ENCODE results near the gene TFR2.

Gene TFR2

DNA sequence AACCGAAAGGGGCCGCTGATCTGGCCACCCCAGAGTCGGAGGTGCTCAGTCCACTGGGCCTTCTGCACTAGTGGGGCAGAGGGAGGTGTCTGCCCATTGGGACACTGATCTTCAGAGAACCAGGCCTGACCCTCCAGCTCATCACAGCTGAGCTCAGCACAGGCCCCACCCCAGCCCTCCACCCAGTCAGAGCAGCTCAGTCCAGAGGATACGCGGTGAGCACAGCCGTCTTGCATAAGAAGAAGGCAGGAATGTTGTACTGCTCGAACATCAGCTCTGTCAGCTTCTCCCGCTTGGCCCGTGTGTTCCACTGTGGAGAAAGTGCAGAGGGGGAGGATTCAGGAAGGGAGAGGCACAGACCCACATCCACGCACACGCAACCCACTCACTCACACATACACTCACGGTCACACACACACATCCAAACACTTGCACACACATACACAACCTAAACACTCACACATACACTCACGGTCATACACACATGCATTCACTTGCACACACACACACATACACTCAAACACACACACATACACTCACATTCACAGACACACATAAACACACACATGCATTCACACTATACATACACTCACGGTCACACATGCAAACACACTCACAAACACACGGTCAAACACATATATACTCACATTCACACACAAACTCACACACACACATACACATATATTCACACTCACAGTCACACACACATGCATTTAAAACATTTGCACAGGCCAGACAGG is 8.6 kb upstream of the TFR2 start:
- no peak for DNase-seq

- no peak for DNase-seq
These were observed 1.2 kb upstream of the TFR2 start for GRCh38 chr7:100642534-100642907.

DNA sequence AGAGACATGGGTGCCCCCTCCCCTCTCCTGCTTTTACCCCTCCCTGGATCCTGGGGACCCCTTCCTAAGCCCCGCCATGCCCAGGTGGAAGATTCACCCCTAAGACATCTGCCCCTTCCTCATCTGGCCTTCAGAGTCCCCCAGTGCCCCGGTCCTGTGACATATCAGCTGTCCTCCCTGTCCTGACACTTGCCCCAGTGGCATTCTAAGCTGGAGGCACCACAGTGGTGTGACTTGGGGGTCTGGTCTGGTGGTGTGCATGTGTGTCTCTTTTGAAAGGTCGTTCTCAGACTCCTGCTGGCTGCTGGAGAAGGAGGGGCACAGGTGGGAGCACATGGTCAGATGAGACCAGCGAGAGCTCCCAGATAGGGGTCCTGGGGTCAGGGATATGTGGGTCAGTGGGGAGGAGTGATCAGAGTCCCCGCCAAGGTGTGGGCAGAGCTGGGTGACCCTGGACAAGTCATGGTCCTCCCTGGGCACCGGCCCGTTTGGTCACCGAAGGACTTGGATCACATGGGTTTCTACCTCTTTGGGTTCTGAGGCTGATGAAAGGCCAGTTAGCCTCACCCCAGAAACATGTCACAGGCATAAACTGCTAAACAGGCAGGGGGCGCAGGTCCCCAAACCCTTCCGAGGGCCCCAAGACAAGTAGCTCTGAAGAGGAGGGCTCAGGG is 645 bp upstream of the TFR2 start:
- DNase-seq = no peak

DNA sequence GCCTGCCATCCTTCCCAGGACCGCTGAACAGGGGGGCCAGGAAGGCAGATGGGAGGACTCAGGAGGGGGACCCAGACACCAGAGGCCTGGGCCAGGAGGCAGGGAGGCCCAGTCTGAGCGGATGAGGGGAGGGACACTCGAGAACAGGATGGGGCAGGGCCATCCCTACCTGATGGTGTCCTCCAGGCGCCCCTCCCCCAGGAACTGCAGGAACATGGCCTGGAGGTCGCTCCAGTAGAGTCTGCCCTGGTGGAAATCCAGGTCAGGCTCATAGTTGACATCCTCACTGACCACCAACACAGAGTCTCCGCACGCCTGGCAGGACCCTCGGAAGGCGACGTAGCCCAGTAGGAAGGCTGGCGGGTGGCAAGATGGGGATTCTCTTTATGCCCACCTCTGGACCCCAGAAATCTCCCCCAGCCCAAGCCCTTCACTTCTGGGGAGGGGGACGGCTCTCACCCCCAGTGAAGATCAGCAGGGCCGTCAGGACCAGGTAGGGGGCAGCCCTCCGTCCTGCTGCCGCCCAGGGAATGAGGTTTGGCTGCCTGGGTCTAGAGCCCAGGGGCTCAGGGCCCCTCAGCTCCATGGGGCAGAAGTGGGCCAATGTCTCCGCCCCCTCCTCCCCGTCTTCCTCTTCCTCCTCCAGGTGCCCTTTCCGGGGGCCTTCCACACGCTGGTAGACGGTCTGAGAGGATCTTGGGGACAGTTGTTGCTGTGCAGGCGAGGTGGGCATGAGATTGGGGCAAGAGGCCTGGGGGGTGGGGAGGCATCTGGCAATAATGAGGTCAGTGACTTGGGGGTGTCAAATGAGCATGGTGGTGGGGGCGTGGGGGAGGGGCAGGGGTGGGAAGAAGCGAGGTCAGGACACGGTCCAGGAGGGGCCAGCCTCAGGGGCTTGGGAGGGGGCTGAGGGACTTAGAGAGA is 573 bp downstream of the TFR2 start:
- no peak for DNase-seq

- DNase-seq = no peak
These were observed 1.3 kb downstream of the TFR2 start for GRCh38 chr7:100639995-100640516.

- DNase-seq = no peak
These were observed 8.2 kb downstream of the TFR2 start for GRCh38 chr7:100632951-100633717.

GRCh38 chr7:100630066-100630465 is 11.3 kb downstream of the TFR2 start:
- DNase-seq = no peak

- no peak for DNase-seq
These were observed 12.1 kb downstream of the TFR2 start for GRCh38 chr7:100629117-100629716.

GRCh38 chr7:100627238-100627549 is 14.2 kb downstream of the TFR2 start:
- DNase-seq = no peak

DNA sequence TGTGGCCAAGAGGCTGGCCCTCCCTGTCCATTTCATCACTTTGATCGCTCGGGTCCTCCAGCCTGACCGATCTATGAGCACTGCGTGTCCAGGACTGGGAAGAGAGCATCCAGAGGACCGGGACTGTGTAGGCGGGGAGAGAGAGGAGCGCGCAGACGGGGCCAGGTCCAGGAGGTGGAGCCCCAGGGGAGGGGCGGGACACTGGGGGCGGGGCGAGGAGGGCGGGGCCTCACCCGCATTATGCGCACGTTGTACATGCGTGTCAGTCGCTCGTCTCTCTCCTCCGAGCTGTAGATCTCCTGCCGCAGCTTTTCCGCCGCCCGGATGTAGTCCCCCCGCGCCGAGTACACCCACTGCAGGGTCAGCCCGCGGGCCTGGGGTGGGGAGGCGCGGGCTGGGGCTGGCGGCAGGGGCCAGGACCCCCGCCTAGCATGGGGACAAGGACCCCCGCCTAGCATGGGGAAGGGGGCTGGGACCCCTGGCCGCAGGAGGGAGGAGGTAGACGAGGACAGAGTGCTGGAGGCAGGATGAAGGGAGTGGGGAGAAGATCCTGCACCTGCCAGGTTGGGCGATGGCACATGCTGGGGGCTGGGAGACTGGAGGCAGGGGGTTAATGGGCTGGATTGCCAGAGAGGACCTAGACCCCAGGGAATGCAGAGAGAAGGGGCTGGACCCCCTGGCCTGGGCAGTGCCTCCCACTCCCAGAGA is 14.7 kb downstream of the TFR2 start:
- peak; percentile 22 for DNase-seq

DNA sequence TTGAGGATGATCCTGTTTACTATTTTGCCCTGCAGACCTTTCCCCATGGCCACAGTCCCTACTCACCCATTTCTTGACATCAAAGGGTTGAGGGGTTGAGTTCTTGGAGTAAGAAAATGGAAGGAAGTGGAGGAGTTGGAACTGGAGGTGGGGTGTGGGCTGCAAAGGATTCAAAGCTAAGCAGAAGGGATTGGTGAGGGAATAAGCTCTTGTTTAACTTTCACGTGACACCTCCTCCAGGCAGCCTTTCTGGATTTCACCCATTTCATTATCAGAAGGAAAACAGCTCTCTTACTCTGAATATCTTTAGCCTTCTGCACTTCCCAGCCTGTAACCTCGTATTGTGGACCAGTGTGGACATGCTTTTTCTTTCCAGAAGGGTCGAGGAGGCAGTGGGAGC is 15.3 kb downstream of the TFR2 start:
- DNase-seq = no peak

- no peak for DNase-seq
These were observed 17.2 kb downstream of the TFR2 start for GRCh38 chr7:100623951-100624824.

GRCh38 chr7:100621554-100621953 is 19.8 kb downstream of the TFR2 start:
- DNase-seq = no peak

- DNase-seq = no peak
These were observed 20.5 kb downstream of the TFR2 start for GRCh38 chr7:100620804-100621203.

- DNase-seq = no peak
These were observed 21.1 kb downstream of the TFR2 start for GRCh38 chr7:100620239-100620638.

DNA sequence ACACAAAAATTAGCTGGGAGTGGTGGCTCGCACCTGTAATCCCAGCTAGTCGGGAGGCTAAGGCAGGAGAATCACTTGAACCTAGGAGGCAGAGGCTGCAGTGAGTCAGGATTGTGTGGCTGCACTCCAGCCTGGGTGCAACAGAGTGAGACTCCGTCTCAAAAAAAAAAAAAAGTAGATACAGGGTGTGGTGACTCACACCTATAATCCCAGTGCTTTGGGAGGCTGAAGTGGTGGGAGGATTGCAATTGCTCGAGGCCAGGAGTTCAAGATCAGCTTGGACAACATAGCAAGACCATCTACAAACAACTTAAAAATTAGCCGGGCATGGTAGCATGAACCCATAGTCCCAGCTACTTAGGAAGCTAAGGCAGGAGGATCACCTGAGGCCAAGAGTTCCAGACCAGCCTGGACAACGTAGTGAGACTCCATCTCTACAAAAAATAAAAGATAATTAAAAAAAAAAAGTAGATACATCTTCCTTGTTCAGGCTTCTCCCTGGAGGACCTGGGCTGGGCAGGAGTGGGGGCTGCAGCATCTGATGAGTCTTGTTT is 27.0 kb downstream of the TFR2 start:
- no peak for DNase-seq

DNA sequence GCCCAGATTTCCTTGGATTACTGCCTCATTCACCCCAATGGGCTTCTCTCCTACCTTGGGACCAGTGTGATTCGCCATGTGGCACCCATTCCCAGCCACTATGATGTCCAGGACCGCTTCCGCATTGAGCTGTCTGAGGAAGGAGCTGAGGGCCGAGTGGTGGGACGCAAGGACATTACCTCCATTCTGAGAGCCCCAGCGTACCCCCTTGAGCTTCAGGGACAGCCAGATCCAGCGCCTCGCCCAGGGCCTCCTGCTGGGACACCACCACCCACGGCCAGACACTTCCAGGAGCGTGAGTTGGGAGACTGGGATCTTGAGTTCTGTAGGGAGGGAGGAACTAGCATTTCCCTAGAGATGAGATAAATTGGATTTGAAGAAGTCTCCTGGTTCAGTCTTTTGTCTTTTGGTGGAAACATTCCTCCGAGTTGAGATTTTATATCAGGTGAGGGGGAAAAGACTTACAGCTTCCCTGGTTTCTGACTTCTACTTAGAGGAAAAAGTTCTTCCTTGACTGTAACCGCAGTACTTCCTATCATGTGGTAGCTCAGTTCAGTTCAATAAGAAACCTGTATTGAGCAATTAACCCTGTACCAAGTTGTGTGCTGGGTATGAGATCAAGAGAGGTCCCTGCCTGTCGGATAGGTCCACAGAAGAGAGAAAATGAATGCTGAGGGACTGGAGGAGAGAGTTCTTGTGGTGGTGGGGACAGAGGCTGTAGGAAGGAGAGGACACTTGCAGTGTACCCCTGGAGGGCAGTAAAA is 27.8 kb downstream of the TFR2 start:
- DNase-seq = no peak

GRCh38 chr7:100612730-100613390 is 28.5 kb downstream of the TFR2 start:
- DNase-seq = no peak
